Fibroblast of mammary gland (primary cell): Measurements from ENCODE around the gene NEK4.

ENCODE experiments used
- DNase-seq: peaks from one replicate; pipeline ENCODE4 v3.0.0-alpha.2; 2010; ENCODE audit warnings: low read depth
- H3K4me3 ChIP-seq: 2 replicates; pipeline ENCODE4 v1.5.1; 2011; ENCODE audit warnings: low read depth, mild to moderate bottlenecking, low read length, moderate library complexity; ENCODE audit not compliant: control insufficient read depth
- CTCF ChIP-seq: conservative IDR thresholded peaks from 2 replicates; pipeline ENCODE4 v1.5.1; 2011; ENCODE audit warnings: low read depth, low read length, inconsistent platforms; ENCODE audit not compliant: control insufficient read depth, insufficient read depth

The NEK4 gene

GRCh38 chr3:52813810-52814209, 43.1 kb upstream of the NEK4 start:
- TF ChIP-seq CTCF = no peak
- no peak for DNase-seq
- H3K4me3 ChIP-seq = no peak overlapping the region

- H3K4me3 ChIP-seq = no peak overlapping the region
- DNase-seq = no peak
- TF ChIP-seq CTCF = no peak
These were observed 40.8 kb upstream of the NEK4 start for GRCh38 chr3:52811452-52812011.

GRCh38 chr3:52810923-52811322, 40.2 kb upstream of the NEK4 start:
- TF ChIP-seq CTCF = no peak
- no peak for DNase-seq
- no peak overlapping the region for H3K4me3 ChIP-seq

- no peak for DNase-seq
- no peak for TF ChIP-seq CTCF
- no peak overlapping the region for H3K4me3 ChIP-seq
These were observed 39.1 kb upstream of the NEK4 start for GRCh38 chr3:52809662-52810377.

GRCh38 chr3:52809149-52809548, 38.4 kb upstream of the NEK4 start:
- TF ChIP-seq CTCF = no peak
- no peak for DNase-seq
- no peak overlapping the region for H3K4me3 ChIP-seq

GRCh38 chr3:52805270-52806039, 34.7 kb upstream of the NEK4 start:
- no peak overlapping the region for H3K4me3 ChIP-seq
- no peak for TF ChIP-seq CTCF
- DNase-seq = no peak
